Left ventricle myocardium superior (tissue), 1 donor: ENCODE data around the gene SLC25A42. TPM values are rescaled to one million over a fixed set of nuclear protein-coding genes. Genes with fewer than 3 reads are reported as not detected.
"Not testable (repeated sequence)": the region's sequence is repeated elsewhere in the genome, so short reads cannot be mapped to it uniquely, and the experiment has no call there.

Experiments
- ATAC-seq: fragments of 200-7000 bp; cut with Tn5 transposase; one replicate; pipeline ENCODE4 v1.9.1; 2020; ENCODE audit warnings: mild to moderate bottlenecking, moderate library complexity
- DNase-seq: peaks from one replicate; pipeline ENCODE4 v3.0.0-alpha.2; 2020
- intact Hi-C: fragments of 100-400 bp; cut with micrococcal nuclease; formaldehyde crosslinking; loops from one replicate; pipeline ENCODE4 v1.11.0; 2022
- long read RNA-seq: library from polyadenylated mRNA; unstranded; transcript quantifications from one replicate; pipeline ENCODE4 v2.0.0, GENCODE V29; 2021
- total RNA-seq: library from RNA; stranded (reverse); fragmentation: NEBNext Ultra II Directional; extraction: Animal tissue kit (Norgen Biotek cat#: 25700); gene quantifications from one replicate; pipeline ENCODE4 v1.2.1, GENCODE V29; 2021
- donor health status: DM: no; HTN: yes; CAD: no; lungs with severe emphysema.

Gene SLC25A42, protein sequence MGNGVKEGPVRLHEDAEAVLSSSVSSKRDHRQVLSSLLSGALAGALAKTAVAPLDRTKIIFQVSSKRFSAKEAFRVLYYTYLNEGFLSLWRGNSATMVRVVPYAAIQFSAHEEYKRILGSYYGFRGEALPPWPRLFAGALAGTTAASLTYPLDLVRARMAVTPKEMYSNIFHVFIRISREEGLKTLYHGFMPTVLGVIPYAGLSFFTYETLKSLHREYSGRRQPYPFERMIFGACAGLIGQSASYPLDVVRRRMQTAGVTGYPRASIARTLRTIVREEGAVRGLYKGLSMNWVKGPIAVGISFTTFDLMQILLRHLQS
- 29.5 TPM for total RNA-seq
- long read RNA-seq, transcript SLC25A42-203 (3 exons, 753 nt), result minor isoform, 8 of 101 reads
- long read RNA-seq, transcript SLC25A42-201 (8 exons, 3,120 nt), result major isoform, 53 of 101 reads
- long read RNA-seq, partial matches to known transcripts, result 26 of 101 reads
- long read RNA-seq, other reads (novel, unspliced or antisense), result 14 of 101 reads

- intact Hi-C loops, result no loop called here
- peak; percentile 92 for ATAC-seq
- peak; percentile 99 for DNase-seq
These were observed at the start of gene SLC25A42 for GRCh38 chr19:19063183-19064097. TSS of gene SLC25A42 (plus strand) at chr19:19063994. CDS start at chr19:19096125, 32,131 bp downstream.

DNA sequence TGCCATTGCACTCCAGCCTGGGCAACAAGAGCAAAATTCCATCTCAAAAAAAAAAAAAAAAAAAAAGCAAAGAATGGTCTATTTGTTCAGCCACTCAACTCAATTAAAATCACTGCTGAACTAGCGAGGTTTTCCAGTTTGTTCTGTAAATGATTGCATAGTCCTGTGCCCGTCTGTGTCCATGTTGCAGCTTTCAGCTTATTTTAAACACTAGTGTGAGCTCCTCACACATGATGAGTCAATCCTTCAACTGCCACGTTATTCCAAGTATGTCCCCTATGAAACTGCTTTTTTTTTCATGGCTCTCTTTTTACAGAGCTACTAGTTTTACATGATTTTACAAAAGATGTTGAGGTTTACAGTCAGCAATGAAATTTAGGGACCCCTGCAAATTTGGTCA lies 42.7 kb upstream of the SLC25A42 start:
- ATAC-seq (no peak), DNase-seq (no peak)
- intact Hi-C loops, result no loop called here

GRCh38 chr19:19022380-19022961 lies 41.3 kb upstream of the SLC25A42 start:
- ATAC-seq (no peak), DNase-seq (no peak)
- intact Hi-C loops, result no loop called here

GRCh38 chr19:19023376-19023775 lies 40.4 kb upstream of the SLC25A42 start:
- ATAC-seq, intact Hi-C loops, DNase-seq: not testable (repeated sequence)

- no peak for ATAC-seq
- DNase-seq, result no peak
- intact Hi-C loops, result no loop called here
These were observed 37.9 kb upstream of the SLC25A42 start for GRCh38 chr19:19025861-19026260.

DNA sequence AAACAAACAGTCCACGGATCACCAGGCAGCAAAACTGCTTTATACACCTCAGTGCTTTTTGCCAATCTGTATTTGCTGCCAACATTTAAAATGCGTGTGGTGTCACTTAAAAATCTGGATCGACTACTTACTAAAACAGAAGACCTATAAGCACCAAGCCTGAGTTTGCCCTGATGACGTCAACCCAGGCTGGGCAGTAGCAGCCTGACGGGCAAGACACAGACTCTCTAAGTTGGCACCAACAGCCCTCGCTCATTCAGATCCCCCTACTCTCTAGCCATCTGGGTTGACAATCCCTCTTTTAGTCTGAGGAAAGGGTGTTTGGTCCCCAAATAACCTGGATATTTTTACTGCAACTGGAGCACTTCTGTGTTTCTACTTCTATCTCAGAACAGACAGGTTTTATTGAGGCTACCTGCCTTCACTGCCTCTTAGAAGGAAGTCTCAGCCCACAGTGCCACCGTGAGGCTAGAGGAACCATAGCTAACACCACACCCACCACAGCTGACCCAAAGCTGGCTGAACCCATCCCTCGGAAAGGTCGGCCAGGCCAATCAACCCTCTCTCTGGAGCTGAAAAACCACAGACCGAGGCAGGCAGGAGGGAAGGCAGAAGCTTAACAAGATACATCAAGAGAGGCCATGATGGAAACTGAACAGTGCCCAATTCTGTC lies 37.4 kb upstream of the SLC25A42 start:
- intact Hi-C loops, result no loop called here
- ATAC-seq (peak; percentile 45), DNase-seq (no peak)

- no peak for ATAC-seq
- intact Hi-C loops, result no loop called here
- no peak for DNase-seq
These were observed 36.6 kb upstream of the SLC25A42 start for GRCh38 chr19:19027228-19027627.

DNA sequence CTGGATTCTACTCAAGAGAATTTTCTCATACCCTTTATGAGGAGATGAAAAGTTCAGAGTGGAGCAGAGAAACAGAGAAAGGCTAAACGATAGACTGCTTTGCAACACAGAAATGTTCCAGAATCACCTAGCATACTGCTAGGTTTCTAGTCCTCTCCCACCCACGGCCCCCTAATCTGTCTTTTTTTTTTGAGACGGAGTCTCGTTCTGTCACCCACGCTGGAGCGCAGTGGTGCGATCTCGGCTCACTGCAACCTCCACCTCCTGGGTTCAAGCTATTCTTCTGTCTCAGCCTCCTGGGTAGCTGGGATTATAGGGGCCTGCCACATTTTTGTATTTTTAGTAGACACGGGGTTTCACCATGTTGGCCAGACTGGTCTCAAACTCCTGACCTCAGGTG lies 35.3 kb upstream of the SLC25A42 start:
- intact Hi-C loops, result no loop called here
- ATAC-seq (no peak), DNase-seq (no peak)

DNA sequence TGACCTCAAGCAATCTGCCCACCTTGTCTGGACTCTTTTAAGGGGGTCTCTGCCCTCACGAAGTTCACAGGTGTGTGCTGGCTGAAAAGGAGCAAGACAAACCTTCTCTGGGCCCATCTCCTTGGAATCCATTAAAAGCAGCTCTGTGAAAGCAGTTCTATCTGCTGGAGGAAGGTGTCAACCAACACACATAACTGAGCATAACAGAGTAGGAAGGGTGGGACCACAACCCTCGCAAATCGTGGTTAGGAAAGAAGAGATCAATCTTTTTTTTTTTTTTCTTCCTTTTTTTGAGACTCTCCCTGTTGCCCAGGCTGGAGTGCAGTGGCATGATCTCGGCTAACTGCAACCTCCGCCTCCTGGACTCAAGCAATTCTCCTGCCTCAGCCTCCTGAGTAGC lies 31.9 kb upstream of the SLC25A42 start:
- DNase-seq, result no peak
- ATAC-seq, result no peak
- intact Hi-C loops, result no loop called here

GRCh38 chr19:19032420-19033175 lies 31.2 kb upstream of the SLC25A42 start:
- DNase-seq (peak; percentile 88), ATAC-seq (peak; percentile 77)
- intact Hi-C loops, result no loop called here

- intact Hi-C loops, result no loop called here
- DNase-seq (no peak), ATAC-seq (no peak)
These were observed 30.7 kb upstream of the SLC25A42 start for GRCh38 chr19:19033176-19033425.

- ATAC-seq (peak; percentile 90), DNase-seq (peak; percentile 93)
- intact Hi-C loops, result no loop called here
These were observed 30.2 kb upstream of the SLC25A42 start, which contains the start of the genes ARMC6 and SUGP2 for GRCh38 chr19:19033426-19034203. TSS of gene ARMC6 (plus strand) at chr19:19033603. CDS start at chr19:19034210, 607 bp downstream. TSS of gene SUGP2 (minus strand) at chr19:19033517. CDS start at chr19:19031071, 2,446 bp downstream.

GRCh38 chr19:19034204-19034624 lies 29.6 kb upstream of the SLC25A42 start:
- DNase-seq (no peak), ATAC-seq (no peak)
- intact Hi-C loops, result no loop called here

DNA sequence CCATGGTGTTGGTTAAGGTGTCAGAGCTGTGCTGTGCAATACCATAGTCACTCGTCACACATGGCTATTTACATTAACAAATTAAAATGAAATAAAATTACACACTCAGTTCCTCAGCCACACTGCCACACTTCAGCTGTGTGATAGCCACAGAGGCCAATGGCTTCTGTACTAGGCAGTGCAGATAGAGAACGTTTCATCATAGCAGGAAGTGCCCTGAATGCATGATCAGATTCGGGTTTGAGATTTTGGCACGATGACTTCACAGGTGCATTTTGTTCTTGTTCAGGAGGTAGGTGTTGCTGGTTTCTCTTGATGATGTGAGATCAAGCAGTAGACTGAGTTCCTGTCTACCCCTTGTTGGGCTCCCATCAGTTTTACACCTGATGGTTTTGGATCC lies 23.9 kb upstream of the SLC25A42 start:
- intact Hi-C loops, result no loop called here
- ATAC-seq (no peak), DNase-seq (no peak)

GRCh38 chr19:19040417-19040816 lies 23.4 kb upstream of the SLC25A42 start:
- DNase-seq (peak; percentile 54), ATAC-seq (peak; percentile 64)
- intact Hi-C loops, result no loop called here

DNA sequence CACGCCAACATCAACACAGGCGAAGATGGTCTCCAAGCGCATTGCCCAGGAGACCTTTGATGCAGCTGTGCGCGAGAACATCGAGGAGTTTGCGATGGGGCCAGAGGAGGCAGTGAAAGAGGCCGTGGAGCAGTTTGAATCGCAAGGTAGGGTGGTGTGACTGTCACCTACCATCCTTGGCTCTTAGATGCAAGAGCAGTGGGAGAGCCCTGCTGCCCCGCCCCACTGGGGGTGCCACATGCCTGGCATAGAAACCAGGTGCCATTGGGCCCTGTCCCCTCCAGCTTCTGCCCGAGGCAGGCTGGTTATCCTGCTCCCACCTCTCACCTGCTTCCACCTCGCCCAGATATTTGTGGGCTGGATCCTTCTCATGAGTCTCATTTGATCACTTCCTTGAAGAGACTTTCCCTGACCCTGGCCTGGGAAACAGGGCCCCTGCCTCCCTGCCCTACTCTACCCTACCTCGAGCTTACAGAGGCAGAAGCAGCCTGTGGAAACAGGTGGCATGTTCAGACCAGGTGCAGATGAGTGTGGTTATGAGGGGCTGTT lies 21.0 kb upstream of the SLC25A42 start:
- ATAC-seq, result no peak
- intact Hi-C loops, result no loop called here

DNA sequence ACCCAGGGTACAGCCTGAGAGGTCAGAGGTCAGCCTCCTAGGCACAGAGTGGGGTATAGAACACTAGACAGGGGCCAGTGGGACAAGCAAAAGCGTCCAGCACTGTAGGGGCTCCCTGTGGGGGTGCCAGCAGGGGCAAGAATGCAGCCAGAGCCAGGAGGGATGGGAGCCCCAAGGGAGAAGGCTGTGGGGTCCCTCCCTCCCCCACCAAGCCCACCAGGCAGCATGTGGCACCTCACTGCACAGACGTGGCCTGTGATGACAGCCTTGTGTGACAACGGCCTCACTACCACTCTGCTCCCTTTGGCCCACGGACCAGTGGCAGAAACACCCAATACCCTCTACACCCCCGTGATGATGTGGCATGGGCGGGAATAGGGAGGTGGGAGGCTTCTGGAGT lies 20.3 kb upstream of the SLC25A42 start:
- ATAC-seq (no peak), DNase-seq (no peak)
- intact Hi-C loops, result no loop called here

More for the DNA sequence above, 21.0 kb upstream of the SLC25A42 start:
- DNase-seq, result no peak
